Suprapubic skin (tissue), 4 donors: Measurements from ENCODE around the gene NATD1. TPM values are rescaled to one million over a fixed set of nuclear protein-coding genes. Genes with fewer than 3 reads are reported as not detected.

Experiments used
- DNase-seq, 2 donors: peaks; one replicate each; pipeline ENCODE4 v3.0.0-alpha.2; 2019; ENCODE audit warnings: low spot score in 2 of 2
- H3K27ac ChIP-seq: fragments of 200-600 bp; sonication (generic); one replicate; pipeline ENCODE4 v1.5.1; 2019
- H3K27me3 ChIP-seq: fragments of 200-600 bp; sonication (generic); one replicate; pipeline ENCODE4 v1.5.1; 2019
- H3K36me3 ChIP-seq: fragments of 200-600 bp; sonication (generic); one replicate; pipeline ENCODE4 v1.5.1; 2019
- H3K4me1 ChIP-seq: fragments of 200-600 bp; sonication (generic); one replicate; pipeline ENCODE4 v1.5.1; 2019
- H3K4me3 ChIP-seq: fragments of 200-600 bp; sonication (generic); one replicate; pipeline ENCODE4 v1.5.1; 2019; ENCODE audit warnings: mild to moderate bottlenecking
- H3K9me3 ChIP-seq: fragments of 200-600 bp; sonication (generic); one replicate; pipeline ENCODE4 v1.5.1; 2019
- CTCF ChIP-seq, 2 donors: fragments of 200-600 bp in 1 of 2; fragments of 450-650 bp in 1 of 2; sonication (generic) in 1 of 2; IDR thresholded peaks; one replicate each; pipeline ENCODE4 v1.5.1; 2016 to 2019; ENCODE audit warnings: antibody characterized with exemption in 2 of 2, mild to moderate bottlenecking in 1 of 2, moderate library complexity in 1 of 2
- EP300 ChIP-seq: sonication (generic); formaldehyde crosslinking; IDR thresholded peaks from one replicate; pipeline ENCODE4 v1.6.1; 2017; ENCODE audit warnings: antibody characterized with exemption
- POLR2A ChIP-seq, 2 donors: fragments of 450-650 bp; IDR thresholded peaks; one replicate each; pipeline ENCODE4 v1.6.1; 2017; ENCODE audit warnings: antibody characterized with exemption in 2 of 2, mild to moderate bottlenecking in 2 of 2, moderate library complexity in 2 of 2
- POLR2AphosphoS5 ChIP-seq, 3 donors: sonication (generic); formaldehyde crosslinking; IDR thresholded peaks; one replicate each; pipeline ENCODE4 v1.6.1; 2017; ENCODE audit warnings: antibody characterized with exemption in 3 of 3
- WGBS: methylation state at CpG from one replicate; pipeline ENCODE4 v1.1.5; 2018; 5-methylcytosine and 5-hydroxymethylcytosine counted together
- total RNA-seq, 4 donors: library from RNA; depleted of rRNA; stranded (reverse); fragments of >200 nt; gene quantifications; one replicate each; pipeline ENCODE4 v1.1.0, GENCODE V29; 2016

The NATD1 gene
- total RNA-seq, 4 donors from 2014 or later = 11.2 to 21.1 (median 14.6) TPM

GRCh38 chr17:21251337-21252010 lies 1.7 kb downstream of the NATD1 start:
- 76% methylated on average over 11 of the region's 15 CpGs for WGBS
- Histone ChIP-seq H3K27me3 (no peaks in the 10 kb centered on the region), H3K9me3 (no peaks in the 10 kb centered on the region), H3K27ac (no peak overlapping the region), H3K36me3 (no peaks in the 10 kb centered on the region), H3K4me3 (peak overlapping the region; percentile 77), H3K4me1 (peaks cover 37% of the 10 kb centered on the region)
- TF ChIP-seq CTCF (IDR thresholded peaks at IDR 0.05) = no peak
- no peak for TF ChIP-seq EP300
- TF ChIP-seq POLR2A (IDR thresholded peaks at IDR 0.05) = no peak
- no peak for TF ChIP-seq POLR2AphosphoS5 (IDR thresholded peaks at IDR 0.05)
- no peak for DNase-seq

- H3K27ac ChIP-seq = no peak overlapping the region
- H3K4me1 ChIP-seq = peaks cover 37% of the 10 kb centered on the region
These were observed 2.4 kb downstream of the NATD1 start for GRCh38 chr17:21250854-21251253.

GRCh38 chr17:21249920-21250703 lies 3.1 kb downstream of the NATD1 start:
- H3K4me1 ChIP-seq = peaks cover 37% of the 10 kb centered on the region

More at GRCh38 chr17:21250854-21251253, 2.4 kb downstream of the NATD1 start:
- no peak overlapping the region for H3K4me3 ChIP-seq
- no peak for DNase-seq
- TF ChIP-seq POLR2AphosphoS5 (IDR thresholded peaks at IDR 0.05) = no peak
- TF ChIP-seq POLR2A (IDR thresholded peaks at IDR 0.05) = no peak
- no peak for TF ChIP-seq EP300
- TF ChIP-seq CTCF (IDR thresholded peaks at IDR 0.05) = no peak
- H3K36me3 ChIP-seq = no peaks in the 10 kb centered on the region
- no peaks in the 10 kb centered on the region for H3K27me3 ChIP-seq
- 49% methylated on average over 4 of the region's 4 CpGs for WGBS
- no peaks in the 10 kb centered on the region for H3K9me3 ChIP-seq

GRCh38 chr17:21249086-21249795 lies 4.0 kb downstream of the NATD1 start:
- Histone ChIP-seq H3K27ac (no peak overlapping the region), H3K36me3 (no peaks in the 10 kb centered on the region), H3K9me3 (no peaks in the 10 kb centered on the region), H3K4me3 (no peak overlapping the region), H3K27me3 (no peaks in the 10 kb centered on the region), H3K4me1 (peaks cover 37% of the 10 kb centered on the region)
- TF ChIP-seq POLR2AphosphoS5 (IDR thresholded peaks at IDR 0.05) (no peak), EP300 (no peak), CTCF (IDR thresholded peaks at IDR 0.05) (no peak), POLR2A (IDR thresholded peaks at IDR 0.05) (no peak)
- no peak for DNase-seq
- whole genome bisulfite sequencing = 72% methylated on average over 12 of the region's 12 CpGs

More at GRCh38 chr17:21249920-21250703, 3.1 kb downstream of the NATD1 start:
- H3K4me3 ChIP-seq = no peak overlapping the region
- DNase-seq = no peak
- H3K9me3 ChIP-seq = no peaks in the 10 kb centered on the region
- no peak for TF ChIP-seq POLR2A (IDR thresholded peaks at IDR 0.05)
- no peak for TF ChIP-seq EP300
- TF ChIP-seq POLR2AphosphoS5 (IDR thresholded peaks at IDR 0.05) = no peak
- no peak for TF ChIP-seq CTCF (IDR thresholded peaks at IDR 0.05)
- no peaks in the 10 kb centered on the region for H3K27me3 ChIP-seq
- 63% methylated on average over 7 of the region's 7 CpGs for WGBS
- H3K36me3 ChIP-seq = no peaks in the 10 kb centered on the region
- H3K27ac ChIP-seq = no peak overlapping the region
